Cardiac muscle cell (in vitro differentiated cells and primary cell): Measurements from ENCODE around the gene CAMKMT. TPM values are rescaled to one million over a fixed set of nuclear protein-coding genes. Genes with fewer than 3 reads are reported as not detected.

Experiments used
- DNase-seq, 2 donors: peaks; one replicate each; pipeline versions ENCODE4 v3.0.0 to v3.0.0-alpha.2; 2010 to 2017; ENCODE audit warnings: low read depth in 1 of 2, low spot score in 1 of 2
- H3K27ac ChIP-seq: fragments of 200-600 bp; sonication (generic); 2 replicates; pipeline ENCODE4 v1.5.1; 2016
- H3K27me3 ChIP-seq: fragments of 200-600 bp; sonication (generic); 2 replicates; pipeline ENCODE4 v1.6.0; 2016; ENCODE audit warnings: control low read depth
- H3K36me3 ChIP-seq: fragments of 200-600 bp; sonication (generic); 2 replicates; pipeline ENCODE4 v1.5.1; 2016; ENCODE audit warnings: control low read depth
- H3K4me1 ChIP-seq: fragments of 200-600 bp; sonication (generic); 2 replicates; pipeline ENCODE4 v1.8.1; 2017; ENCODE audit warnings: low read depth, mild to moderate bottlenecking, mixed run types
- H3K4me3 ChIP-seq: fragments of 200-600 bp; sonication (generic); 2 replicates; pipeline ENCODE4 v1.5.1; 2016; ENCODE audit warnings: mild to moderate bottlenecking
- H3K9me3 ChIP-seq: fragments of 200-600 bp; sonication (generic); 2 replicates; pipeline ENCODE4 v1.5.1; 2017; ENCODE audit warnings: low read depth, mild to moderate bottlenecking, control low read depth
- CTCF ChIP-seq: IDR thresholded peaks from 2 replicates; pipeline ENCODE4 v1.5.1; 2012; ENCODE audit warnings: low read depth, mild to moderate bottlenecking, low read length
- polyA plus RNA-seq: library from polyadenylated mRNA; unstranded; fragments of >200 nt; fragmentation: Nextera tagmentation; extraction: Ambion mirVana; gene quantifications from 2 replicates; pipeline ENCODE4 v1.2.1, GENCODE V29; 2016
- total RNA-seq: library from RNA; depleted of rRNA; stranded (reverse); fragments of >200 nt; gene quantifications from 2 replicates; pipeline ENCODE4 v1.2.3, GENCODE V29; 2016

Gene CAMKMT
- total and polyA plus RNA-seq, 2 experiments from 2014 or later = 16.9 to 20.6 TPM

GRCh38 chr2:44358503-44358902 is 3.2 kb upstream of the CAMKMT start:
- no peak overlapping the region for H3K27ac ChIP-seq

GRCh38 chr2:44360749-44361329 is 908 bp upstream of the CAMKMT start:
- Histone ChIP-seq H3K27me3 (no peaks in the 10 kb centered on the region), H3K4me1 (peaks cover 3% of the 10 kb centered on the region), H3K9me3 (no peaks in the 10 kb centered on the region), H3K36me3 (no peaks in the 10 kb centered on the region), H3K4me3 (peak overlapping the region; percentile 59), H3K27ac (peak overlapping the region; percentile 97)
- no peak for TF ChIP-seq CTCF
- peak in 1 of 2 donors; percentile 25 for DNase-seq

More at GRCh38 chr2:44358503-44358902, 3.2 kb upstream of the CAMKMT start:
- TF ChIP-seq CTCF = no peak
- no peaks in the 10 kb centered on the region for H3K9me3 ChIP-seq
- peak in 1 of 2 donors; percentile 76 for DNase-seq
- H3K4me1 ChIP-seq = peaks cover 3% of the 10 kb centered on the region
- H3K27me3 ChIP-seq = no peaks in the 10 kb centered on the region
- H3K4me3 ChIP-seq = no peak overlapping the region
- no peaks in the 10 kb centered on the region for H3K36me3 ChIP-seq

GRCh38 chr2:44362207-44363015 is 664 bp downstream of the CAMKMT start:
- no peaks in the 10 kb centered on the region for H3K27me3 ChIP-seq
- H3K9me3 ChIP-seq = no peaks in the 10 kb centered on the region
- TF ChIP-seq CTCF = no peak
- H3K4me3 ChIP-seq = peak overlapping the region; percentile 59
- peaks cover 3% of the 10 kb centered on the region for H3K4me1 ChIP-seq
- H3K36me3 ChIP-seq = no peaks in the 10 kb centered on the region
- peak; percentile 57 to 64 for DNase-seq
- peak overlapping the region; percentile 97 for H3K27ac ChIP-seq

GRCh38 chr2:44364604-44365003 is 2.9 kb downstream of the CAMKMT start:
- H3K27ac ChIP-seq = no peak overlapping the region
- H3K36me3 ChIP-seq = no peaks in the 10 kb centered on the region
- no peak for TF ChIP-seq CTCF
- H3K4me3 ChIP-seq = no peak overlapping the region
- peaks cover 3% of the 10 kb centered on the region for H3K4me1 ChIP-seq
- no peaks in the 10 kb centered on the region for H3K27me3 ChIP-seq
- no peaks in the 10 kb centered on the region for H3K9me3 ChIP-seq
- DNase-seq = no peak

- H3K27ac ChIP-seq = no peak overlapping the region
- H3K36me3 ChIP-seq = no peaks in the 10 kb centered on the region
- H3K4me1 ChIP-seq = no peaks in the 10 kb centered on the region
- no peak for TF ChIP-seq CTCF
- no peak for DNase-seq
- H3K4me3 ChIP-seq = no peak overlapping the region
- no peaks in the 10 kb centered on the region for H3K9me3 ChIP-seq
- no peaks in the 10 kb centered on the region for H3K27me3 ChIP-seq
These were observed 5.8 kb downstream of the CAMKMT start for GRCh38 chr2:44367591-44367990.
